VCaP (cell line): ENCODE data around the gene GPLD1.
A peak's percentile ranks its signal among the peaks of the same experiment; 100 is the strongest.

Experiments
- H3K27ac ChIP-seq: fragments of 450-650 bp; 2 replicates; pipeline ENCODE4 v1.5.1; 2017
- CTCF ChIP-seq: fragments of 450-650 bp; conservative IDR thresholded peaks from 2 replicates; pipeline ENCODE4 v1.5.1; 2017; ENCODE audit warnings: mild to moderate bottlenecking, moderate library complexity

Gene GPLD1

GRCh38 chr6:24410622-24411021 lies 78.8 kb downstream of the GPLD1 start:
- H3K27ac ChIP-seq, result no peak overlapping the region
- TF ChIP-seq CTCF, result no peak

- no peak overlapping the region for H3K27ac ChIP-seq
- TF ChIP-seq CTCF, result no peak
Observed at GRCh38 chr6:24408719-24409410, 80.5 kb downstream of the GPLD1 start.

- no peak overlapping the region for H3K27ac ChIP-seq
Observed at GRCh38 chr6:24405262-24405661, 84.1 kb downstream of the GPLD1 start.

GRCh38 chr6:24403501-24403824 lies 85.9 kb downstream of the GPLD1 start:
- TF ChIP-seq CTCF, result no peak
- peak overlapping the region; percentile 92 for H3K27ac ChIP-seq

More at GRCh38 chr6:24405262-24405661, 84.1 kb downstream of the GPLD1 start:
- TF ChIP-seq CTCF, result no peak

- H3K27ac ChIP-seq, result peak within 1 kb of the TSS; percentile 92
- TF ChIP-seq CTCF, result no peak
Observed at GRCh38 chr6:24402697-24403500, 86.5 kb downstream of the GPLD1 start, which contains the start of gene MRS2. Gene MRS2, plus strand, starts transcription at chr6:24402936. Its CDS starts 111 bp downstream, at chr6:24403047.

DNA sequence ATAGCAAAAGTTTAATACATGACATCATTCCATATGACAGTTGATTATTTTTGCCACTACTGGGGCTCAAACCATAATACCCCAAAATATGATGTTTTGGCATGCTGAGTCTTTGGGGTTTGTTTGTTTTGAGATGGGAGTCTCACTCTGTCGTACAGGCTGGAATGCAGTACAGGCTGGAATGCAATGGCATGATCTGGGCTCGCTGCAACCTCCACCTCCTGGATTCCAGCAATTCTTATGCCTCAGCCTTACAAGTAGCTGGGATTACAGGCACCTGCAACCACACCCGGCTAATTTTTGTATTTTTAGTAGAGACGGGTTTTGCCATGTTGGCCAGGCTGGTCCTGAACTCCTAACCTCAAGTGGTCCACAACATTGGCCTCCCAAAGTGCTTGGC lies 87.9 kb downstream of the GPLD1 start:
- no peak overlapping the region; the same call in 1 of the 2 replicates for H3K27ac ChIP-seq
- TF ChIP-seq CTCF, result no peak

- peak overlapping the region; percentile 51 for H3K27ac ChIP-seq
Observed at GRCh38 chr6:24400045-24401039, 89.0 kb downstream of the GPLD1 start.
